Natural killer cell (primary cell): ENCODE data around the gene CSNK1D. TPM values are rescaled to one million over a fixed set of nuclear protein-coding genes. Genes with fewer than 3 reads are reported as not detected.
A peak's percentile ranks its signal among the peaks of the same experiment; 100 is the strongest.

ENCODE experiments used
- ATAC-seq, 3 donors: fragments of 150-1000 bp in 2 of 3; fragments of 200-7000 bp in 1 of 3; cut with Tn5 transposase; 1 replicate in 1 of 3; 2 replicates in 2 of 3; pipeline ENCODE4 v1.10.0; 2021; ENCODE audit warnings: mild to moderate bottlenecking in 2 of 3, moderate library complexity in 2 of 3
- DNase-seq, 2 donors: peaks; one replicate each; pipeline versions ENCODE4 v3.0.0 to v3.0.0-alpha.2; 2013 to 2021; ENCODE audit warnings: mixed read lengths in 1 of 2
- H3K27ac ChIP-seq: one replicate; pipeline ENCODE4 v1.5.1; 2013; ENCODE audit warnings: mild to moderate bottlenecking, low read length
- H3K27me3 ChIP-seq: one replicate; pipeline ENCODE4 v1.6.1; 2013; ENCODE audit warnings: low read length; ENCODE audit not compliant: control insufficient read depth, insufficient read depth
- H3K36me3 ChIP-seq: one replicate; pipeline ENCODE4 v1.6.1; 2013; ENCODE audit warnings: low read length; ENCODE audit not compliant: control insufficient read depth, insufficient read depth
- H3K4me1 ChIP-seq: one replicate; pipeline ENCODE4 v1.6.1; 2013; ENCODE audit warnings: low read length; ENCODE audit not compliant: control insufficient read depth, insufficient read depth
- H3K4me3 ChIP-seq: one replicate; pipeline ENCODE4 v1.5.1; 2013; ENCODE audit warnings: low read length
- H3K9me3 ChIP-seq: one replicate; pipeline ENCODE4 v1.6.1; 2013; ENCODE audit warnings: low read length; ENCODE audit not compliant: control insufficient read depth, insufficient read depth
- H3K27ac Mint-ChIP-seq, 2 donors: one replicate each; pipeline ENCODE4 v1.8.0; 2022; ENCODE audit warnings: mild to moderate bottlenecking in 2 of 2, mixed read lengths in 2 of 2, moderate library complexity in 1 of 2
- H3K27me3 Mint-ChIP-seq, 2 donors: one replicate each; pipeline ENCODE4 v1.8.0; 2022; ENCODE audit warnings: low read depth in 2 of 2, mixed read lengths in 2 of 2
- H3K36me3 Mint-ChIP-seq: one replicate; pipeline ENCODE4 v1.8.0; 2022; ENCODE audit warnings: mixed read lengths
- H3K4me1 Mint-ChIP-seq, 2 donors: one replicate each; pipeline ENCODE4 v1.8.0; 2022; ENCODE audit warnings: mixed read lengths in 2 of 2
- H3K4me3 Mint-ChIP-seq: one replicate; pipeline ENCODE4 v1.8.0; 2022; ENCODE audit warnings: mild to moderate bottlenecking, moderate library complexity, mixed read lengths
- H3K9me3 Mint-ChIP-seq, 2 donors: one replicate each; pipeline ENCODE4 v1.8.0; 2022; ENCODE audit warnings: mixed read lengths in 2 of 2
- CTCF ChIP-seq: fragments of 200-600 bp; IDR thresholded peaks from one replicate; pipeline ENCODE4 v1.8.0; 2022; ENCODE audit warnings: antibody characterized with exemption
- WGBS: methylation state at CpG from one replicate; pipeline ENCODE4 v1.1.7; 2013; ENCODE audit warnings: missing lambda C conversion rate; ENCODE audit not compliant: insufficient coverage; 5-methylcytosine and 5-hydroxymethylcytosine counted together
- intact Hi-C: fragments of 100-400 bp; cut with micrococcal nuclease; formaldehyde crosslinking; loops from one replicate; pipeline ENCODE4 v1.14.2; 2022
- total RNA-seq, 4 donors: library from RNA; stranded (reverse); fragments of 120-200 nt in 1 of 4; gene quantifications; one replicate each; pipeline versions ENCODE4 v1.2.3 to v1.2.4, GENCODE V29; 2013 to 2022

CSNK1D gene
- total RNA-seq, 3 donors from 2014 or later (not counting 1 experiment from before 2014, with no cell fraction given) = 423 to 475 (median 468) TPM

DNA sequence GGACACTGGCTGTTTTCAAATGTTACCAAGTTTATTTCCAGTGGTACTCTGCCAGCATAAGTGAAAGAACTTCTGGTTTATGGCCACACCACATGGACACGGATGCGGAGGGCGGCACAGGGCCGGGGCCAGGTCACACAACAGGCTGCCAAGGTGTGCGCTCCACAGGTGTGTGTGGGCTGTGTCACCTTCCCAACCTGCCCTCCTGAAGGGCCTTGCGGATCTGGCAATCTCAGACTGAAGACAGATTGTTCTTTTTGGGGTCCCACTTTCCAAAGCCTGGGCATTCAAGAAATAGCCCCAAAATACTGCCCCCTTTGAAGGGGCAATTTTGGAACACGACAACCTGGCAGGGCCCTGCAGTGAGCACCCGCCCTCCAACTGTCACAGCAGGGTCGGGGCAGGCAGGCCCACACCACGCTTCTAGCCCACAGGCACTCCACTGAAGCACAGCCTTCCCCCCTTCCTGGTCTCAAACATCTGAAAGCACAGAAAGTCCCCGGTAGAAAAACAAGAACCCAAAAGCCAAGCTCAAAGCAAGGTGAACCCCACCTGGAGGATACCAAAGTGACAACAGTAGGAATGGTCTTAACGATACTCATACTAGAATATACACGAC lies 3.5 kb downstream of the CSNK1D start:
- Mint-ChIP-seq H3K9me3 (no peaks in the 10 kb centered on the region), H3K4me1 (peaks cover 68 to 73% of the 10 kb centered on the region in 2 donors), H3K4me3 (peak overlapping the region; percentile 63), H3K27me3 (no peaks in the 10 kb centered on the region), H3K36me3 (no peaks in the 10 kb centered on the region), H3K27ac (peak overlapping the region; percentile 87 to 91)
- Histone ChIP-seq H3K4me3 (no peak overlapping the region), H3K36me3 (peaks cover 37% of the 10 kb centered on the region), H3K27ac (peak overlapping the region; percentile 24), H3K27me3 (no peaks in the 10 kb centered on the region), H3K4me1 (peaks cover 76% of the 10 kb centered on the region), H3K9me3 (no peaks in the 10 kb centered on the region)
- intact Hi-C loops = loop anchor here (5.0 kb wide), 2 partner anchors 33 to 47 kb away; partner anchors contain the start of gene CD7
- no peak for ATAC-seq
- 72% methylated on average over 13 of the region's 13 CpGs for WGBS
- DNase-seq = peak in 1 of 2 donors; percentile 60
- TF ChIP-seq CTCF = no peak

DNA sequence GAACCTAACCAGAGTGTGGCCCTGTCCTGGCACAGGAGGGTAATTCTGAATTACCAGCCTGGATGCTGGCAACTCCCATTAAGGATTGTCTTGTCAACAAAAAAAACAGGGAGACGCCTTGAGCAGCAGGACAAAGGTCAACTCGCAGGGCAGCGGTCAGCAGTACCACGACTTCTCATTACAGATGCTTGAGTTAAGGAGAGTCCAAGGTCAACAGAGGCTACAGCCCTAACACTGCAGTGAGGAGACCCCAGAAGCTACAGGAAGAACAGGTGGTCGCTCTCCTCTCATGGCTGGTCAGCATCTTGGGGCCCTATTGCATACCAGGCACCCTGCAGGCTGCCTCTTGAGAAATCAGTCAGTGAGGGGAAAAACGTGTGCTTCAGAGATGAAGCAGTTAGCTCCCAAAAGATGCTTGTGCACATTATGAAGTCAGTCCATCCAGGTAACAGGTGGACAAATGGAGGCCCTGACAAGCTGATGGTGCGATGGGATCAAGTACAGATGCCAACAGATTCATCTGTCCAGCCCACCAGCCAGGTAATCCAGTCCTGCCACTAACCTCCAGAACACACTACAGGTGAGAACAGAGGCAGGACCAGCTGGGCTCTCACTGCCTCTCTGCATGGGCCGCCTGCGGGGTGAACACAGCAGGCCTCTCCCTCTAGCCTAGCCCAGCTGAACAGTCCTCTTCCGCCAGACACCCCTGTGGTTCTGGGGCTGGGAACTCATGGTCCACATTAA lies 4.2 kb downstream of the CSNK1D start:
- Histone ChIP-seq H3K36me3 (peaks cover 40% of the 10 kb centered on the region), H3K27me3 (no peaks in the 10 kb centered on the region), H3K4me1 (peaks cover 75% of the 10 kb centered on the region), H3K9me3 (no peaks in the 10 kb centered on the region), H3K4me3 (no peak overlapping the region), H3K27ac (no peak overlapping the region)
- Mint-ChIP-seq H3K9me3 (no peaks in the 10 kb centered on the region), H3K4me3 (peak overlapping the region; percentile 63), H3K4me1 (peaks cover 69 to 73% of the 10 kb centered on the region in 2 donors), H3K27ac (peak overlapping the region; percentile 87 to 91), H3K36me3 (no peaks in the 10 kb centered on the region), H3K27me3 (no peaks in the 10 kb centered on the region)
- ATAC-seq (no peak), DNase-seq (no peak)
- 79% methylated on average over 10 of the region's 10 CpGs for WGBS
- intact Hi-C loops = loop anchor here (5.0 kb wide), 1 partner anchor 48 kb away; the partner anchor contains the start of gene CD7
- TF ChIP-seq CTCF = no peak

GRCh38 chr17:82267575-82268379 lies 5.7 kb downstream of the CSNK1D start:
- 61% methylated on average over 21 of the region's 21 CpGs for WGBS
- Mint-ChIP-seq H3K4me3 (peak overlapping the region; percentile 60), H3K27me3 (no peaks in the 10 kb centered on the region), H3K4me1 (peaks cover 68 to 72% of the 10 kb centered on the region in 2 donors), H3K27ac (peak overlapping the region; percentile 87 to 91), H3K36me3 (no peaks in the 10 kb centered on the region), H3K9me3 (no peaks in the 10 kb centered on the region)
- Histone ChIP-seq H3K9me3 (no peaks in the 10 kb centered on the region), H3K4me3 (no peak overlapping the region), H3K36me3 (peaks cover 55% of the 10 kb centered on the region), H3K27me3 (no peaks in the 10 kb centered on the region), H3K27ac (peak overlapping the region; percentile 51), H3K4me1 (peaks cover 68% of the 10 kb centered on the region)
- DNase-seq (peak; percentile 45 to 50), ATAC-seq (peak; percentile 54 to 70 (median 65))
- intact Hi-C loops = loop anchor here (5.0 kb wide), 1 partner anchor 50 kb away; the partner anchor contains the start of gene CD7
- TF ChIP-seq CTCF = no peak
